Neural cell (in vitro differentiated cells): ENCODE results near the gene ABCC3.

Source experiments
- CTCF ChIP-seq: fragments of 450-650 bp; IDR thresholded peaks from 2 replicates; pipeline ENCODE4 v1.5.1; 2014; ENCODE audit warnings: antibody characterized with exemption, mild to moderate bottlenecking, moderate library complexity; ENCODE audit not compliant: poor library complexity, severe bottlenecking
- EP300 ChIP-seq: fragments of 450-650 bp; conservative IDR thresholded peaks from 2 replicates; pipeline ENCODE4 v1.6.1; 2014; ENCODE audit warnings: antibody characterized with exemption, mild to moderate bottlenecking, moderate library complexity; ENCODE audit not compliant: poor library complexity, severe bottlenecking
- EZH2 ChIP-seq: fragments of 200-600, 300-800 bp; shearing (Covaris generic), sonication (generic); IDR thresholded peaks from 2 replicates; pipeline ENCODE4 v1.6.1; 2014; ENCODE audit warnings: antibody characterized with exemption, low read length, borderline replicate concordance, mild to moderate bottlenecking; ENCODE audit not compliant: insufficient read depth, poor library complexity, severe bottlenecking
- POLR2AphosphoS5 ChIP-seq: IDR thresholded peaks from 2 replicates; pipeline ENCODE4 v1.6.1; 2012
- REST ChIP-seq: IDR thresholded peaks from 2 replicates; pipeline ENCODE4 v1.6.1; 2012; ENCODE audit warnings: borderline replicate concordance

- no peak for TF ChIP-seq EZH2
- TF ChIP-seq CTCF, result no peak
- TF ChIP-seq REST, result no peak
- no peak for TF ChIP-seq EP300
- TF ChIP-seq POLR2AphosphoS5, result no peak
These were observed 54.6 kb downstream of the ABCC3 start for GRCh38 chr17:50689251-50689650.
